GM19468 (cell line): ENCODE data around the gene BRSK2.

ENCODE experiments used
- ATAC-seq: cut with Tn5 transposase; IDR thresholded peaks from one replicate; pipeline ENCODE4 v1.9.1; 2021; ENCODE audit warnings: mild to moderate bottlenecking, moderate library complexity, moderate number of reproducible peaks; ENCODE audit not compliant: unreplicated experiment; ENCODE audit errors: extremely low read depth

Gene BRSK2

GRCh38 chr11:1393038-1393710, 3.4 kb downstream of the BRSK2 start:
- ATAC-seq, result no peak

GRCh38 chr11:1394936-1395772, 5.4 kb downstream of the BRSK2 start:
- no peak for ATAC-seq

GRCh38 chr11:1395773-1396374, 6.1 kb downstream of the BRSK2 start:
- no peak for ATAC-seq

GRCh38 chr11:1396375-1396841, 6.7 kb downstream of the BRSK2 start:
- no peak for ATAC-seq

GRCh38 chr11:1397146-1397861, 7.6 kb downstream of the BRSK2 start:
- no peak for ATAC-seq

GRCh38 chr11:1397862-1398527, 8.3 kb downstream of the BRSK2 start:
- ATAC-seq, result no peak

GRCh38 chr11:1398528-1399235, 8.9 kb downstream of the BRSK2 start:
- no peak for ATAC-seq

- no peak for ATAC-seq
These were observed 9.9 kb downstream of the BRSK2 start for GRCh38 chr11:1399386-1400316.

- no peak for ATAC-seq
These were observed 10.8 kb downstream of the BRSK2 start for GRCh38 chr11:1400317-1401170.

- ATAC-seq, result no peak
These were observed 11.4 kb downstream of the BRSK2 start for GRCh38 chr11:1401171-1401445.

- ATAC-seq, result no peak
These were observed 12.0 kb downstream of the BRSK2 start for GRCh38 chr11:1401656-1402221.

- ATAC-seq, result no peak
These were observed 12.8 kb downstream of the BRSK2 start for GRCh38 chr11:1402355-1403077.

GRCh38 chr11:1403078-1403620, 13.4 kb downstream of the BRSK2 start:
- ATAC-seq, result no peak

- ATAC-seq, result no peak
These were observed 14.2 kb downstream of the BRSK2 start for GRCh38 chr11:1403721-1404460.

GRCh38 chr11:1404461-1405185, 14.9 kb downstream of the BRSK2 start:
- ATAC-seq, result no peak
